Stimulated activated CD4-positive, alpha-beta T cell treated with anti-CD3 and anti-CD28 coated beads, Interleukin-1b, Interleukin-23, amount 100 ng/mL, for 24 hours (primary cell): ENCODE results near the gene HMGN3.

Experiments used
- DNase-seq, 4 experiments: peaks; one replicate each; pipeline ENCODE4 v3.0.0-alpha.2; 2020; ENCODE audit warnings: low read depth in 4 of 4, low spot score in 1 of 4

Gene HMGN3

DNA sequence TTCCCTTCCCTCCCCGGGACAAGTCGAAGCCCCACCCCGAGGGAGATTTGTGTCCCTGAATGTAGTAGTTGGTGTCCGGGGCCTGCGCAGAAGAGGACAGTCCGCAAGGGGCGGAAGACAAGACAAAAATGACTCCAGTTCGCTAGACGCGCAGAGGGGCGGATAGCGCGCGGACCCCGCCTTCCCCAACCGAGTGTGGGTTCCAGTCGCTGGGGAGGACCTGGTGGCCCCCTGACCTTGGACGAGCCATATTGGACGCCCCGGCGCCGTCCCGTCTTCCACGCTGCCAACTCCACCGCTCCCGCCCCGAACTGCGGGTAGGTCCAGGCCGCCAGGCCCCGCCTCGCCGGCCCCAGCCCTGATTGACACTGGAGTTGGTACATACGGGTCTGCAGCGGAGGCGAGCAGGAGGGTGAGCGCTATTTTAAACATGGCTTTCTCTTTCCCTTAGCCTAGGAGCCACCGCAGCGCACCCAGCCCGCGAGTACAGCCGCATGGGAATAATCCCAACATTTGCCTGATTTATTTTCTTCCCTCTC, 802 bp downstream of the HMGN3 start:
- DNase-seq, result peak; percentile 19 to 52 (median 44)

- no peak for DNase-seq
These were observed 1.6 kb downstream of the HMGN3 start for GRCh38 chr6:79232696-79233462.

DNA sequence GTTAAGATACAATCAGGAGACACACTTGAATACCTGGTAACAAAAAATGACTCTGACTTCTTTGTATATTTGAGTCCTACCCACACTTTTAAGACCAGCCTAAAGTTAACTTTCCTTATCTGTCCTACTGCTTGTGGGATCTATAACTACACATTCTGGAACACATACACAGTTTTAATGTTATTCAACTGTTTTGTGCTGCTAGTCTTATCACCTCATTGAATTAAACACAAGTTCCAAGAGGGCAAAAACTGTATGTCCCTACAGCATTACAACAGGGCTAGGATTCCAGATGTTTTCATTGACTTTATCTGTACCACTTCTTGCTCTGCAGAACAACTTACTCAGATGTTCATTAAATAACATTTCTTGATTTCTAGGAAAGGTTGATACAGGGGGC, 2.8 kb downstream of the HMGN3 start:
- no peak for DNase-seq

DNA sequence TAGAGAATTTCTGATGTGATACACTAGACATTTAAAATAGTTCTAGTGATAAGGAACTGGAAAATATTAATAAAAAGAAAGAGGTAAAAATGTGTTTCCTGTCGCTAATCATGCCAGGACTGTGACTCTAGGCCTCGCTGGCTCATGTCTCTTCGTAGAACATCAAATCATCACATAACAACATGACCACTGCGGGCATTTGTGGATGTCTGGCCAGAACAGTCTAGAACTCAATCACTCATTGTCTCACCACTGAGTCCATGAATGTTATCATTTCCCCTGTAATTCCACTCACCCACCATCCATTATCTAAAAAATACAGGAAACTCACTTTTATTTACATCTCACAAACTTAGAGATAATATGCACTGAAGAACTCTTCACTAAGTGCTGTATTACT, 3.4 kb downstream of the HMGN3 start:
- no peak for DNase-seq

DNA sequence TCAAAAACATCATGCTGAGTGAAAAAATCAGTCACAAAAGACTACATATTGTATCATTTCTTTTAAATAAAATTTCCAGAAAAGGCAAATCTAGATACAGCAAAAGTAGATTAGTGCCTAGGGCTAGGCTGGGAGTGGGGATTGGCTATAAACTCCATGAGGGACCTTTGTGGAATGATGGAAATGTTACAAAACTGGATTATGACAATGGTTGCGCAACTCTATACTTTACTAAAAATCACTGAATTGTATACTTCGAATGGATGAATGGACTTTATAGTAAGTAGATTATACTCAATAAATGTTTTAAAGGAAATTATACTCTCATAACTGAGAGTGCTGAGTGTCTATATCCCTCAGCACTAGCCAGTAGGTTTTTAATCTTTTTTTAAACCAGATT, 4.3 kb downstream of the HMGN3 start:
- DNase-seq, result no peak

DNA sequence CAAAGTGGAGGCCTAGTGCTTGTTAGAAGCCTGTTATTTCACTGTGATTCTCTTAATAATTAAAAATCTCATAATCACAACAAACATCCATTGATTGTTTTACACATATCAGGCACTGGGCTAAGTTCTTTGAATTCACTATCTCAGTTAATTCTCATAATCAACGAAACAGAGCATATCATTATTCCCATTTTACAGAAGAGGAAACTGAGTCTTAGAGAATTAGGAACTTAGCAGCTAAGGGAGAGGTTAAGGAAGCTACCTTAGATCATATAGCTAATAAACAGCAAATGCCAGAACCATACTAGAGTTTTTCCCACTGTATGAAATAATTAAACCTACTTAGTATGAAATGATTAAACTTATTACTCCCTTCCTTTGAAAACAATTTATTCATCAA, 7.0 kb downstream of the HMGN3 start:
- no peak for DNase-seq

- no peak for DNase-seq
These were observed 7.8 kb downstream of the HMGN3 start for GRCh38 chr6:79226660-79227059.

- no peak for DNase-seq
These were observed 8.5 kb downstream of the HMGN3 start for GRCh38 chr6:79225717-79226599.

DNA sequence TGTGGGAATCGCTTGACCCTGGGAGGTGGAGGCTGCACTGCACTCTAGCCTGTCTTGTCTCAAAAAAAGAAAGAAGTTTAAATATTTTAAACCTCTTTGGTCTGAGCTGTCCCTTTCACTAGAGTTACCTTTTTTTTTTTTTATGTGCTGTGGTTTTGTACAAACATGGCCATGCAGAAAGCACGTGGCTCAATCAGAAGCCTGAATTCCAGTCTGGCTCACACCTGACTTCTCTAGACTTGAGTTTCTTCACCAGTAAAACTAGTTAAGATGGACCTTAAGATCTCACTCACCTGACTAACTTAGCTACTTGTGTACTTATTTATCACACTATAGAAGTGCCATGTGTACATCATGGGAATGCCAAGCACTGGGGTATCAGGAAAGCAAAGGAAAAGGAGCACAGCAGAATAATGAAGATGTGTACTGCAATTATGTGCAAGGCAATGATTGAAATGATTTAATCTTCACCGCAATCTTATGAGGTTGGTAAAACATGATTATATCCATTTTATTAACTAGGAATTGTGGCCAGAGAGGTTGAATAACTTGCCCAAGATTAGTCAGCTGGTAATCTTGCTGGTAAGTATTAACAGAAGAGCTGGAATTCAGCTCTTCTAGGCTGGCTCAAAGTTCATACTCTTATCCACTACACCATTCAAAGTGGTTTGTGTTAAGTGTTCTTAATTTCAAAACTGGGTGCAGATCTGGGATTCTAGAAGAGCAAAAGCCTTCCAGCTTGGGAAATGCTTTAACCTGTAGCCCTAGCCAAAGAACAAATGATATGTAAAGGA, 10.7 kb downstream of the HMGN3 start:
- no peak for DNase-seq

DNA sequence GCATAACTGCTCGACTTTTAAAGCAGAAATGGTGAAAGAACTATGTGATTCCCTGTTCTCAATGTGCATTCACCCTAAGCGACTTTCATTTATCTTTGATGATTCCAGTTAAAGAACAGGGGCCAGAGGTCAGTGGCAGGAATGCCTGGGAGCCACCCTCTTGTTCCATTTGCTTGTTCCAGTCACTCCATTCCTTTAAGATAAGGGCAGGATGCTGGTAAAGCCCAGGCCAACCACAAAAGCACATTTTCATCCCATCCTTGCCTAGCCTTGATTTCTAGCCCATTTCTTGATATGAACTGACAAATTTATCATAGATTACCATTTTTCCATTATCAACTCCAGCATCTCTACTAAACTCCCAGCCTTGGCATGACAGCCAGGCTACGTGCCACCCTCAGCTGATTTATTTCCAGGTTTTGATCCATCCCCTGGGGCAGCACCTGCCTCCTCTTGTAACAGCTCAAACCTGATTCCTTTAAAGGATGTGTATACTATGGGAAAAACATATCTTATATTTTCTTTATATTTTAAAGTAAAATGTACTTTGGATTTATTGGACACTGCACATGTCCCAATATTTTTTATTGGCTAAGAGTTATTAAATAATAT, 19.2 kb downstream of the HMGN3 start:
- no peak for DNase-seq

- no peak for DNase-seq
These were observed 21.6 kb downstream of the HMGN3 start for GRCh38 chr6:79212859-79213258.

DNA sequence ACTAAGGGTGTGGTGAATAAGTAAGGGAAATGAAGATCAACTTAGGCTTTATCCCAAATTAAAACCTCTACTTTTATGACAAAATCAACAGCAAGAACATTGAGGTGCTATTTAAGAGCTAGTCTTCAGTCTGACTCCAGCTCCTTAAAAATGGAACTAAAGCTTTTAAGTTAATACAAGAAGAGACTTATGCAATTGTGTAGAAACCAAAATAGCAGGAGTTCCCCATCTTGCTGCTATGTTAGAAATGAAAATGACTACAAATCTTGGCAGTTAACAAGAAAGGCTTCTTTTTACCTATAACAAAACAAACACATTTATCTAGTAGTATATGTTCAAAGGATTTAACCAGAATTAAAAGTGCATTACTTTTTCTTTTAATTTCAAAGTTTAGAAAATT, 25.7 kb downstream of the HMGN3 start:
- no peak for DNase-seq

- no peak for DNase-seq
These were observed 30.7 kb downstream of the HMGN3 start for GRCh38 chr6:79203753-79204253.

- no peak for DNase-seq
These were observed 31.9 kb downstream of the HMGN3 start for GRCh38 chr6:79202556-79202955.

- DNase-seq, result no peak
These were observed 32.5 kb downstream of the HMGN3 start for GRCh38 chr6:79201983-79202382.

DNA sequence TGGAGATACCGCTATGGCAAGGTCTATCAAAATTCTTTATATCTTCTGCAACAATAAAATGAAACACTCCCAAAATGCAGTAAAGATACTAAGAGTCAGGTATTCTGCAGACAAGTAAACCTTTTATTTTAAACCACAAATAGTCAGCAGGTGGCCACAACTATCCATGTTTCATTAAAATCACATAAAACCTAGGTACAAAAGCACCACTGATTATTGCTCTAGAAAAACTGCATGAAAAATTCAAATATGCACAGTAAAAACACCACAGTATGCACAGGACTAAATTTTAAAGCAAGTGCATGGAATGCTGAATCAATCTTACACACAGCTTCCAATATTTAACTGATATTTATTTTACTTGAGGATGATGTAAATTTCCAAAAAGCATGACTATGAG, 33.3 kb downstream of the HMGN3 start:
- DNase-seq, result no peak

DNA sequence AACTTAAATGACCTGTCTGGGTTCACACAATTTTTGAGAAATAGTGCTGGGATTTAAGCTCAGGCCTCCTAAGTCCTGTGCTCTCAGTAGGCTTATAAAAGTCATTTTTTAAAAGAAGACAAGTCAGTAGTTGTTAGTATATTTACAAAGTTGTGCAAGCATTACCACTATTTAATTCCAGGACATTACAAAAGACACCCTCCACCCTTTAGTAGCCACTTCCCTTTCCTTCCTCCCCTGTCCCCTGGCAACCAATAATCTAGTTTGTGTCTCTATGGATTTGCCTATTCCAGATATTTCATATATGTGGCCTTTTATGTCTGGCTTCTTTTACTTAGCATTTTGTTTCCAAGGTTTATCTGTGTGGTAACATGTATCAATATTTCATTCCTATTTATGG, 37.6 kb downstream of the HMGN3 start:
- no peak for DNase-seq

DNA sequence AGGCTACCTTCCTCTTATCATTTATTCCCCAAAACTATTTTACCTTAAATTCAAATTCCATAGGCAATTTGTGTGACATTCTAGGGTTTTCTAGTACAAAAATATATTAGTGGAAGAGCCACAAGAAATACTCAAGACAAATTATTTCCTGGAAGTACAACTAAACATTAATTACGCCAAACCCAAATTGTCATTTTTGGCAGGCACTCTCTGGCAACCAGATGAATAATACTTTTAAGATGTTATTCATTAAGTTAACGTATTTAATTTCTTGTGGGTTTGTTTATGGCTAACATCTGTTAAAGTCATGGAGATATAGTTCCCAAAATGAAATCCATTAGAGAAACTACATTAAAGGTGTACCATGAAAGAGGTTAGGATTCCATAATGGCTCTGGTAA, 40.5 kb downstream of the HMGN3 start:
- no peak for DNase-seq

DNA sequence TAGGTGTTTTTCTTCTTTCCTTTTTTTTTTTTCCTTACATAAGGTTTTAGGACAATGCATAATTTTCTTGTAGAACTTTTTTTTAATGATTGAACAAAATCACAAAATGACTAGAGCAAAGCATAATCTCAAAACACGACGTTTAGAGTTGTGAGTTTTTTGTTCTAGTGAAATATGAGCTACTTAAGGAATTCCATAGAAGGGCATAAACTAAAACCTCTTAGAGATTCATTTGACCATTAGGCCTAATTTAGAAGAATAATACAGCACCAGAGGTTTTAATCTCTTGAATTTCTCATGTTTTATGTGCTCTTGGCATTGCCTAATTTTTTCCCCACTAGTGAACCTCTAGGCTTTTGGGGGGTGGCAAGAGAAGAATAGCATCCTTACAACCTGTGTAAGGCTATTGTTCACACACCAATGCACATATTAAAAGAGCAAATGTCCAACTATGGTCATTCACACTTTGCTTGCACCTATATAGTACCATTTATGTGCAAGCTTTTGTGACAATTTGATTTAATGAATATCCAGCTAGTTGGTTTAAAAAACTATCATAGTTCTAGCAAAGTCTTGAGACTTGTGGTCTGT, 44.6 kb downstream of the HMGN3 start:
- DNase-seq, result no peak

GRCh38 chr6:79188885-79189480, 45.5 kb downstream of the HMGN3 start:
- no peak for DNase-seq
